G401 (cell line): ENCODE data around the gene GPR183. TPM values are rescaled to one million over a fixed set of nuclear protein-coding genes. Genes with fewer than 3 reads are reported as not detected.

Experiments used
- DNase-seq: peaks from one replicate; pipeline ENCODE4 v3.0.0-alpha.2; 2015; ENCODE audit warnings: low spot score
- in situ Hi-C: cut with HindIII; loops from 2 replicates; pipeline ENCODE4 v1.10.0; 2016; ENCODE audit warnings: low sequenced_read_pairs, mixed read lengths
- total RNA-seq: library from RNA; depleted of rRNA; stranded (reverse); fragments of >200 nt; shearing (Covaris generic); gene quantifications from 2 replicates; pipeline ENCODE4 v1.2.3, GENCODE V29; 2014

GPR183 gene
- total RNA-seq, 1 experiment from 2014 or later = not detected

- no peak for DNase-seq
- in situ Hi-C loops = no loop called here
These were observed 34.9 kb upstream of the GPR183 start for GRCh38 chr13:99341969-99342722.

DNA sequence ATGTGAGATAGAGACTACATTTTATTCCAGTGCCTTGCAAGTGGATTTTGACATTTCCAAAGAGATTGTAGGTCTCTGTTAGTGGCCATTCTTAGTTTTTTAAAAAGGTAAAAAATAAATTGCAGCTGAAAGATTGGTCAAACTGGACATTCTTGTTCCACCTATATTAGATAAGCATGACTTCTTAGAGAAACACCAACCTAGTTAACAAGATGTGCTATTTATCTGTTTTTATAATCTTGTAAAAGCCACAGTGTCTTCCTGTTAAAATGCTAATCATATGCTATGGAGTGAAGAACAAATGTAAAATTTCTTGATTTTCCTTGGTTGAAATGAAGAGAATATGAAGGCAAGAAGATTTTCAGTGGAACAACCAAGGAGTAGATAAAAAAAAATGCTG, 33.4 kb upstream of the GPR183 start:
- no peak for DNase-seq
- in situ Hi-C loops = no loop called here

DNA sequence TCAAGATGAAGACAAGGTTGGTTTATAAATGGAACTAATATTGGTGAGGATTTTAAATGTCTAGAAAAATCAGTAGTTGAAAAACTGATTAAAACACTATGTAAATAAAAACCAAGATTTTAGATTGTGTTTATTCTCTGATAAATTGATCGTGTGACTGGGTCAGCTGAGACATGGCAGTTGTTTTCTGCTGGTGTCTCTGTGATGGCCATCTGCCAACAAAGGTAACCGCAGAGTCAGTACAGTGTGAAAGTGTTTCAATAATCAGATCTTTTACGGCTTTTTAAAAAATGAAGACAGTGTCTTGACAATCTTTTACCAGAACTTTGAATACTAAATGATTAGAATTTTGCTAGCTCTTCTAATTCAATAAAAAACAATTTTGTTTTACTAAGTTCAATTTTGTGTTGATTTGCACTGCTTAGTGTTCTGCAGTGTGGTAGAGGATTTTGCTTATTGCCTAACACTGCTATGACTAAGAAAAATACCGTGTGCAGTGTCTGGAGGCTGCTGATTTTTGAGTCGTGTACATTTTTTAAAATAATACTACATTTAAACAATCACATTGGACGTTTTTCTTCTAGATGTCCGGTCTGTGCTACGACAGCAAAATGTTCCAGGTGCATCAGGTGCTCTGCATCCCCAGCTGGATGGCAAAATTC, 32.7 kb upstream of the GPR183 start:
- in situ Hi-C loops = no loop called here
- no peak for DNase-seq

GRCh38 chr13:99339230-99339721, 32.1 kb upstream of the GPR183 start:
- in situ Hi-C loops = no loop called here
- no peak for DNase-seq

GRCh38 chr13:99335603-99336002, 28.4 kb upstream of the GPR183 start:
- in situ Hi-C loops = no loop called here
- no peak for DNase-seq

DNA sequence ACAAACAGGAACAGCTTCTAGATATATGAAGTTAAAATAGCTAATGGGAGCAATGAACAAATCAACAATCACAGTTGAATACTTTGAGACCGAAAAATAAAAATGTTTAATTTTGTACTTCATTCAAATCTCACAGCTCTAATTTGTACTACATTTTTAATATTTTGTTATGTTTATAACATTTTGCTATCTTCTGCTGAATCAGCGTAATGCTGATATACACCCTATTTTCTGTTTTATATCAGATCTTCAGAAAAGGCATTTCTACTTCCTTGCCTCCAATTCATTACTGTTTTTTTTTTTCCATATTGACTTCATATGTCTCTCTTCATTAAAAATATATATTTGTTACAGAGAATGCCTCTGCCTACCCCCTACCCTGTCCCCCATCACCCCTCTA, 27.9 kb upstream of the GPR183 start:
- no peak for DNase-seq
- in situ Hi-C loops = no loop called here

GRCh38 chr13:99334221-99334620, 27.0 kb upstream of the GPR183 start:
- in situ Hi-C loops = no loop called here
- no peak for DNase-seq

- in situ Hi-C loops = no loop called here
- no peak for DNase-seq
These were observed 25.3 kb upstream of the GPR183 start for GRCh38 chr13:99332456-99332855.

GRCh38 chr13:99331881-99332293, 24.7 kb upstream of the GPR183 start:
- in situ Hi-C loops = no loop called here
- no peak for DNase-seq

- in situ Hi-C loops = no loop called here
- no peak for DNase-seq
These were observed 23.7 kb upstream of the GPR183 start for GRCh38 chr13:99330942-99331341.

DNA sequence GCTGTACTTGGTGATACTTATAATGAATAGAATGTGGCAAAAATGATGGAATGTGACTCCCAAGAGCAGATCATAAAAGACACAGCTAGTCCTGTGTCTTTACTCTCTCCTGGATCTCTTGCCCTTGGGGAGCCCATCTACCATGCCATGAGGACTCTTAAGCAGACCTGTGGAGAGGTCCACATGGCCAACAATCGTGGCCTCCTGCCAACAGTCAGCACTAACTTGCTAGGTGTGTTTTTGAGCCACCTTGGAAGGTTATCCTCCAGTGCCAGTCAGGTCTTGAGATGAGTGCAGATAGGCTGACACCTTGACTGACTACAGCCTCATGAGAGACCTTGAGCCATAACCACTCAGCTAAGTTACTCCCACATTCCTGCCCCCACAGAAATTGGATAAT, 22.3 kb upstream of the GPR183 start:
- in situ Hi-C loops = no loop called here

DNA sequence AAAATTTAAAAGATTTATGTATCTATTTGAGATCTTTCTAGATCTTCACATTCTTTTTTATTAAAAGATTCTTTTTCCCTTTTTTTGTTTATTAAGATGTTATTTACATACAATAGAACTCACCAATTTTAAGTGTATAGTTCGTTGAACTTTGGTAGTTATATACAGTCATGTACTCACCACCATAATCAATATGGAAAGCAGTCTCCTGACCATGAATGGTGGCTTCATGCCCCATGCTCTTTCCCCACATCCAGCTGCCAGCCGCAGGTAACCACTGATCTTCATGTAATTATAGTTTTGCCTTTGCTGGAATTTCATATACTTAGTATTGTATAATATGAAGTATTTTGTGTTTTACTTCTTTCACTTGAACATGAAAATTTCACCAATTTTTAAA, 20.6 kb upstream of the GPR183 start:
- DNase-seq = no peak
- in situ Hi-C loops = no loop called here

More for the DNA sequence above, 22.3 kb upstream of the GPR183 start:
- DNase-seq = no peak

DNA sequence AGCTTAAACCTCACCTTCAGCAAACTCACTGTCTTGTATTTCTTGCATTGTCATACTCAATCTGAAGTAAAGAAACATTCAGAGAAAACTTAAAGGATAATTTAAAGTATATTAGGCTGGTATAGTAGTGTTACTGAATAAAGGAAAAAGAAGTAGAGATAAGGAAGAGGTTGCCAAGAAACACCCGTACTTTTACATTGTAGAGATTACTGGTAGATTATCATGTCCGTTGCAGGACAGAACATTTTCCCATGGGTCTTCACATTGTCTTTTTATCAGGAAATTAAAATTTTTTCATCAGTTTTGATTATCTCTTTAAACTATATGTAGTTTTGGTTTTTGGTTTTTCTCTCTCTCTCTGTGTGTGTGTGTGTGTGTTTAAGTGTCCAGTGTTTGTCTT, 19.9 kb upstream of the GPR183 start:
- in situ Hi-C loops = no loop called here
- no peak for DNase-seq

- no peak for DNase-seq
- in situ Hi-C loops = no loop called here
These were observed 18.8 kb upstream of the GPR183 start for GRCh38 chr13:99326012-99326411.

GRCh38 chr13:99323488-99323887, 16.3 kb upstream of the GPR183 start:
- DNase-seq = no peak
- in situ Hi-C loops = no loop called here

DNA sequence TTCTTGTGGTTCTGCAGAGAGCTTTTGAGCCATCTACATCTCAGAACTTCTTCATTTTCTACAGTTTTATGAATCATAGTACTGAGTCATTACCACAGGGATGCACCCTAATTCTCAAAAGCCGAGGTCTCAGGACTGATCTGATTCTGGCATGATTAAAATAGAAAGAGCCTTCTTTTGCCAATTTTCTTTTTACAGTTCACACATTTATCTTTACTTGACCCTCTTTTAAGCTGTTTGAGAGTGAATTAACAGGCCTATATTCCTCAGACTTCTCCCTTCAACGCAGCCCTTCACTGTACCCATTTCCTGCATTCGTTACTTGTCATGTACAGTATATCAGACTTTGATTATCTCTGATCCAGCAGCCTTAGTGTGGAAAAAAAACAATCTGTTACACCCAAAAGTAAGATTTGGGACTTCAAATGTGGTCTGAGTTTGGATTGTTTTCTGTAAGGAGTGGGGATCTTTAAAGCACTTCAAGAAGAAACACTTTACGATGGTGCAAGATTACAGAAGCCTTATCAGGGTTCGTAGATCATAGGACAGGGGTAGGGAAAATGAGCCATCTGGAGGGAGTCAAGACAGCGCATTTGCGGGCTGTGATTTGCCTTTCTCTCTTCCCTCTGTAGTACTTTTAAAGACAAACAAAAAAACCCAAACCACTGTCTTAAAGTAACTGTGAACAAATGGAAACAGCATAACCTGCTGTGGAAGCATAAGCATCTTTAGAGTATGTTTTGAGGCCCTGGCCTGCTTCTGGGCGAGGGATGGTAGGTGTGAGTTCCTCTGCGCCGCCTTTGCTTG, 15.3 kb upstream of the GPR183 start:
- DNase-seq = no peak
- in situ Hi-C loops = no loop called here

GRCh38 chr13:99321709-99322108, 14.5 kb upstream of the GPR183 start:
- no peak for DNase-seq
- in situ Hi-C loops = no loop called here

DNA sequence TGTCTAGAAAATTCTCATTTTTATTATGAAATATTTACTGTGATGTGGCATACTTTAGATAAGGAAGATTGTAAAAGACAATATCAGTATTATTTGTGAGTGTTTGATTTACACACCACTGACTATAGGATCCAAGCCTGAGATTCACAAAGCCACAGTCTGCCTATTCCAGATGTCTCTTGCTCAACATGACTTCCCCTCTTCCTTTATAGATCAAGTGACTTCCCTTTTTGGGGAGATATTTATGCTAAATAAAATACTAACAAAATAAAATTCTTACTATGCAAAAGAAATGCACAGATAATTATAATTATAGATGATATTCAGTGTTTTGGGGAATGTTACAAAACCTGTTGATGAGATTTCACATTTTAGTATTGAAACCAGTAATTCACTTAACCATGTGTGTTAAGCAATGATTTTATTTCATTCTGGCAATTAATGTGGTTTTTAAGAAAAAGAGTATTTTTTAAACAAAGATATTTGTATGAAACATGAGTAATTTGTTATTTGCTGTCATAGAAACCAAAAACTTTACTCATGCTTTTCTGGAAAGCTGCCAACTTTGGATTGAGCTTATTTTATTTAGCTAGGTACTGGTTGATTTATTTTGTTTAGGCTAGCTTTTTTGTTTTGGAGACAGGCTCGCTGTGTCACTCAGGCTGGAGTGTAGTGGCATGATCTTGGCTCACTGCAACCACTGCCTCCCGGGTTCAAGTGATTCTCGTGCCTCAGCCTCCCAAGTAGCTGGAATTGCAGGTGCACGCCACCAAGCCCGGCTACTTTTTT, 13.7 kb upstream of the GPR183 start:
- no peak for DNase-seq
- in situ Hi-C loops = no loop called here

DNA sequence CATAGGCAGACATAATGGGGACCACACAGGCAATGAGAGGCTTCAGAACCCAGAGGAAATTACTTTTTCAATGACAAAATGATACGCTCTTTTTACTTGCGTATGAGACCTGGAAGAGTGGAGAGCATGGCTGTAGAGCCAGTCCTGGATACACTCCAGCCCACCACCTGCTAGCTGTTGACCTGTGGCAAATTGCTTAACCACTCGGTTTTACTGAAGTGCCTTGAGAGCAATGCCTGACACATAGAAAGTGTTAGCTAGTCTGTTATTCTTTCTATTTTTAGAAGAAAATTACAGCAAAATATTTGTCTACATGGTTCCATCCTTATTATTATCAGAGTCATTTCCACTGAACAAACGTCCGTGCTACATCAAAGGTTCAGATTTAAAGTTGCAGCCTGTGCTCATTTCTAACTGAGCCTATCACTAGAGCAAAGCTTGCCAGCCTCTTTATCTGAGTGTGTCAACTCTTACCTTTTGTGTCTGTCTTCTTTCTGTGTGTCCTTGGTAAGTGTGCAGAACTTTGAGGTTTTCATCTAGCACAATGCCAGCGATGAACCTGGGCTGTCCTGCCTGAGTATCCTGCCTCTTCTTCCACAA, 9.6 kb upstream of the GPR183 start:
- peak; percentile 65 for DNase-seq
- in situ Hi-C loops = no loop called here
